OCI-LY1 (cell line): ENCODE data around the gene HIGD2A.

Experiments
- H2AFZ ChIP-seq: fragments of 200-600 bp; sonication (generic), shearing (Covaris generic); 2 replicates; pipeline ENCODE4 v1.6.0; 2014; ENCODE audit warnings: antibody characterized with exemption, mild to moderate bottlenecking, low read length
- H3F3A ChIP-seq: fragments of 200-600 bp; sonication (generic), shearing (Covaris generic); 2 replicates; pipeline ENCODE4 v1.6.0; 2014; ENCODE audit warnings: mild to moderate bottlenecking, antibody characterized with exemption, low read length, moderate library complexity; ENCODE audit not compliant: insufficient read depth
- H3K27ac ChIP-seq: fragments of 200-600 bp; sonication (generic); 2 replicates; pipeline ENCODE4 v1.5.1; 2014; ENCODE audit warnings: low read length, mixed run types, mild to moderate bottlenecking, low read depth; ENCODE audit not compliant: poor library complexity, severe bottlenecking
- H3K27me3 ChIP-seq: fragments of 200-600 bp; sonication (generic); 2 replicates; pipeline ENCODE4 v1.6.0; 2014; ENCODE audit warnings: antibody characterized with exemption, mild to moderate bottlenecking, low read length, moderate library complexity; ENCODE audit not compliant: insufficient read depth
- H3K36me3 ChIP-seq: fragments of 200-600 bp; sonication (generic); 2 replicates; pipeline ENCODE4 v1.6.1; 2014; ENCODE audit warnings: mild to moderate bottlenecking, antibody characterized with exemption, low read length, moderate library complexity, mixed read lengths; ENCODE audit not compliant: insufficient read depth
- H3K4me1 ChIP-seq: fragments of 200-600 bp; sonication (generic); 2 replicates; pipeline ENCODE4 v1.5.1; 2014; ENCODE audit warnings: mild to moderate bottlenecking, low read length, moderate library complexity; ENCODE audit not compliant: insufficient read depth, severe bottlenecking
- H3K4me2 ChIP-seq: fragments of 200-600 bp; sonication (generic), shearing (Covaris generic); 2 replicates; pipeline ENCODE4 v1.6.1; 2014; ENCODE audit warnings: low read length
- H3K4me3 ChIP-seq: fragments of 200-600 bp; sonication (generic); 2 replicates; pipeline ENCODE4 v1.5.1; 2014; ENCODE audit warnings: low read length, low read depth, mild to moderate bottlenecking, mixed read lengths; ENCODE audit not compliant: poor library complexity, severe bottlenecking
- H3K79me2 ChIP-seq: fragments of 200-600 bp; shearing (Covaris generic); 2 replicates; pipeline ENCODE4 v1.6.1; 2016; ENCODE audit warnings: mixed run types, low read length, mixed read lengths; ENCODE audit not compliant: insufficient read depth
- H3K9ac ChIP-seq: fragments of 200-600 bp; sonication (generic), shearing (Covaris generic); 2 replicates; pipeline ENCODE4 v1.6.1; 2014; ENCODE audit warnings: mild to moderate bottlenecking, low read length, mixed read lengths
- H3K9me2 ChIP-seq: fragments of 200-600 bp; sonication (generic), shearing (Covaris generic); 2 replicates; pipeline ENCODE4 v1.6.1; 2014; ENCODE audit warnings: low read depth, mild to moderate bottlenecking, low read length, mixed read lengths
- H3K9me3 ChIP-seq: fragments of 200-600 bp; shearing (Covaris generic); 2 replicates; pipeline ENCODE4 v1.6.1; 2014; ENCODE audit warnings: low read length, mixed read lengths
- H4K20me1 ChIP-seq: fragments of 200-600 bp; sonication (generic), shearing (Covaris generic); 2 replicates; pipeline ENCODE4 v1.6.0; 2016; ENCODE audit warnings: mild to moderate bottlenecking, low read length; ENCODE audit not compliant: insufficient read depth
- CTCF ChIP-seq: fragments of 200-600 bp; sonication (generic), shearing (Covaris generic); IDR thresholded peaks from 2 replicates; pipeline ENCODE4 v1.5.1; 2017; ENCODE audit warnings: mild to moderate bottlenecking, antibody characterized with exemption, low read length, moderate library complexity, mixed read lengths
- EZH2 ChIP-seq: fragments of 200-600 bp; sonication (generic), shearing (Covaris generic); IDR thresholded peaks from 2 replicates; pipeline ENCODE4 v1.8.0; 2017; ENCODE audit warnings: borderline replicate concordance, mixed run types, mild to moderate bottlenecking, antibody characterized with exemption, low read length, moderate library complexity, mixed read lengths

HIGD2A gene

GRCh38 chr5:176387384-176387925, 1.1 kb upstream of the HIGD2A start:
- Histone ChIP-seq H4K20me1 (no peaks in the 10 kb centered on the region), H3K79me2 (peaks cover 30% of the 10 kb centered on the region), H3F3A (no peaks in the 10 kb centered on the region), H2AFZ (no peak overlapping the region), H3K36me3 (peaks cover 82% of the 10 kb centered on the region), H3K27ac (peak overlapping the region; percentile 32), H3K4me3 (peak overlapping the region; percentile 94), H3K9ac (peak overlapping the region; percentile 95), H3K9me3 (no peaks in the 10 kb centered on the region), H3K4me1 (peaks cover 28% of the 10 kb centered on the region), H3K27me3 (no peaks in the 10 kb centered on the region), H3K4me2 (peak overlapping the region; percentile 93), H3K9me2 (no peaks in the 10 kb centered on the region)
- TF ChIP-seq CTCF: no peak
- TF ChIP-seq EZH2: no peak

- Histone ChIP-seq H3K36me3 (peaks cover 78% of the 10 kb centered on the region), H2AFZ (no peak overlapping the region)
Measured at GRCh38 chr5:176388003-176388443, 528 bp upstream of the HIGD2A start.

GRCh38 chr5:176389135-176390123, 878 bp downstream of the HIGD2A start:
- H3K79me2 ChIP-seq: peaks cover 30% of the 10 kb centered on the region
- H3F3A ChIP-seq: no peaks in the 10 kb centered on the region
- H3K4me1 ChIP-seq: peaks cover 28% of the 10 kb centered on the region
- peak overlapping the region; percentile 81 for H3K4me2 ChIP-seq
- H2AFZ ChIP-seq: no peak overlapping the region
- peak overlapping the region; percentile 91 for H3K27ac ChIP-seq
- no peaks in the 10 kb centered on the region for H3K9me2 ChIP-seq
- no peaks in the 10 kb centered on the region for H4K20me1 ChIP-seq
- no peaks in the 10 kb centered on the region for H3K27me3 ChIP-seq
- peak overlapping the region; percentile 91 for H3K9ac ChIP-seq
- TF ChIP-seq EZH2: no peak
- no peak for TF ChIP-seq CTCF
- H3K36me3 ChIP-seq: peaks cover 76% of the 10 kb centered on the region
- no peaks in the 10 kb centered on the region for H3K9me3 ChIP-seq
- H3K4me3 ChIP-seq: peak overlapping the region; percentile 94

More at GRCh38 chr5:176388003-176388443, 528 bp upstream of the HIGD2A start:
- H3K27ac ChIP-seq: peak overlapping the region; percentile 32
- no peaks in the 10 kb centered on the region for H4K20me1 ChIP-seq
- TF ChIP-seq CTCF: no peak
- no peak for TF ChIP-seq EZH2
- no peaks in the 10 kb centered on the region for H3K27me3 ChIP-seq
- H3K4me2 ChIP-seq: peak overlapping the region; percentile 93
- H3K79me2 ChIP-seq: peaks cover 30% of the 10 kb centered on the region
- no peaks in the 10 kb centered on the region for H3K9me2 ChIP-seq
- H3K9ac ChIP-seq: peak overlapping the region; percentile 95
- peaks cover 28% of the 10 kb centered on the region for H3K4me1 ChIP-seq
- no peaks in the 10 kb centered on the region for H3F3A ChIP-seq
- H3K9me3 ChIP-seq: no peaks in the 10 kb centered on the region
- H3K4me3 ChIP-seq: peak overlapping the region; percentile 94
